ENCODE results near the gene TMEM170A.
"Not testable (repeated sequence)": the region's sequence is repeated elsewhere in the genome, so short reads cannot be mapped to it uniquely, and the experiment has no call there.

The TMEM170A gene

GRCh38 chr16:75446416-75446815 is 18.1 kb downstream of the TMEM170A start:
- DNase-seq = no peak

GRCh38 chr16:75445298-75445697 is 19.2 kb downstream of the TMEM170A start:
- no peak for DNase-seq

GRCh38 chr16:75443298-75443697 is 21.2 kb downstream of the TMEM170A start:
- no peak for DNase-seq

GRCh38 chr16:75433732-75434413 is 30.6 kb downstream of the TMEM170A start:
- DNase-seq = no peak

GRCh38 chr16:75432828-75433731 is 31.4 kb downstream of the TMEM170A start, which contains the start of gene CFDP1:
TSS of gene CFDP1 (minus strand) at chr16:75433503. CDS start at chr16:75433352, 151 bp downstream.
- DNase-seq = peak; percentile 95

GRCh38 chr16:75429621-75430403 is 34.7 kb downstream of the TMEM170A start:
- DNase-seq = no peak

- not testable (repeated sequence) for DNase-seq
These were observed 38.0 kb downstream of the TMEM170A start for GRCh38 chr16:75426524-75426923.

- not testable (repeated sequence) for DNase-seq
These were observed 40.3 kb downstream of the TMEM170A start for GRCh38 chr16:75424105-75424762.

- no peak for DNase-seq
These were observed 40.8 kb downstream of the TMEM170A start for GRCh38 chr16:75423723-75424104.

- no peak for DNase-seq
These were observed 42.7 kb downstream of the TMEM170A start for GRCh38 chr16:75421820-75422126.

- DNase-seq = no peak
These were observed 43.3 kb downstream of the TMEM170A start for GRCh38 chr16:75420987-75421819.

- no peak for DNase-seq
These were observed 47.5 kb downstream of the TMEM170A start for GRCh38 chr16:75416904-75417565.

GRCh38 chr16:75415169-75415905 is 49.2 kb downstream of the TMEM170A start:
- no peak for DNase-seq

- no peak for DNase-seq
These were observed 50.5 kb downstream of the TMEM170A start for GRCh38 chr16:75413951-75414350.

- DNase-seq = no peak
These were observed 57.5 kb downstream of the TMEM170A start for GRCh38 chr16:75406943-75407342.

- no peak for DNase-seq
These were observed 61.5 kb downstream of the TMEM170A start for GRCh38 chr16:75402821-75403475.

GRCh38 chr16:75402159-75402820 is 62.2 kb downstream of the TMEM170A start:
- no peak for DNase-seq

- DNase-seq = no peak
These were observed 62.8 kb downstream of the TMEM170A start for GRCh38 chr16:75401691-75402090.

- no peak for DNase-seq
These were observed 66.2 kb downstream of the TMEM170A start for GRCh38 chr16:75398333-75398732.
